Endothelial cell (in vitro differentiated cells): ENCODE measurements around the gene SPATA31A5. TPM values are rescaled to one million over a fixed set of nuclear protein-coding genes. Genes with fewer than 3 reads are reported as not detected.
"Not testable (repeated sequence)": the region's sequence is repeated elsewhere in the genome, so short reads cannot be mapped to it uniquely, and the experiment has no call there.

Source experiments
- DNase-seq: peaks from one replicate; pipeline ENCODE4 v3.0.0; 2021; ENCODE audit warnings: low spot score
- H3K27ac Mint-ChIP-seq: one replicate; pipeline ENCODE4 v1.8.0; 2021; ENCODE audit warnings: mixed read lengths, inconsistent platforms; ENCODE audit not compliant: unreplicated experiment
- H3K27me3 Mint-ChIP-seq: one replicate; pipeline ENCODE4 v1.8.0; 2021; ENCODE audit warnings: mild to moderate bottlenecking, moderate library complexity, mixed read lengths, inconsistent platforms; ENCODE audit not compliant: unreplicated experiment
- H3K36me3 Mint-ChIP-seq: one replicate; pipeline ENCODE4 v1.8.0; 2021; ENCODE audit warnings: mild to moderate bottlenecking, low read depth, mixed read lengths, inconsistent platforms; ENCODE audit not compliant: unreplicated experiment
- H3K4me1 Mint-ChIP-seq: one replicate; pipeline ENCODE4 v1.8.0; 2021; ENCODE audit warnings: mild to moderate bottlenecking, mixed read lengths, inconsistent platforms; ENCODE audit not compliant: unreplicated experiment
- H3K4me3 Mint-ChIP-seq: one replicate; pipeline ENCODE4 v1.8.0; 2021; ENCODE audit warnings: mild to moderate bottlenecking, mixed read lengths, inconsistent platforms; ENCODE audit not compliant: unreplicated experiment
- H3K9me3 Mint-ChIP-seq: one replicate; pipeline ENCODE4 v1.8.0; 2021; ENCODE audit warnings: mixed read lengths, inconsistent platforms; ENCODE audit not compliant: unreplicated experiment
- long read RNA-seq: library from polyadenylated mRNA; unstranded; transcript quantifications from one replicate; pipeline ENCODE4 v2.0.0, GENCODE V29; 2020; ENCODE audit not compliant: unreplicated experiment
- total RNA-seq: library from RNA; stranded (reverse); fragmentation: NEBNext Ultra II Directional; extraction: Animal tissue kit (Norgen Biotek cat#: 25700); gene quantifications from one replicate; pipeline ENCODE4 v1.2.1, GENCODE V29; 2021; ENCODE audit not compliant: unreplicated experiment

The SPATA31A5 gene
- not detected for total RNA-seq
- long read RNA-seq = 0 reads

DNA sequence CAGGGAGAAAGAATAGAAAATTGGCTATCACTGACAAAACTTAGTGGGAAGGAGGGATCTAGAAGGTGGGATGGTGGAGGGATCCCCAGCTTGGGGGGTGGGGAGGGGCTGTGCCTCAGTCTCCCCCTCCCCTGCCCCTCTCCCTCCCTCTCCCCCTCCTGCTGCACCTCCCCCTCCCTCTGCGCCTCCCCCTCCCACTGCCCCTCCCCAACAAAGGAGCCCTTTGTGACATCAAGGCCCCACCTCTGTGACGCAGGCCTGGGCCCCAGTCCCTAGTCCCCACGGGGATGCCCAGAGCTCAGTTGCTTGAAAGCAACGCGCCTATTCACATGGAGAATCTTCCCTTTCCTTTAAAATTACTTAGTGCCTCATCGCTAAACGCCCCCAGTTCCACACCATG is at the start of gene SPATA31A5:
Gene SPATA31A5, plus strand, starts transcription at position 301 of the 400 bp plus-strand sequence. Its CDS starts 29 bp downstream, at position 330.
- not testable (repeated sequence) for H3K9me3 Mint-ChIP-seq, H3K27me3 Mint-ChIP-seq, H3K4me3 Mint-ChIP-seq, DNase-seq, H3K27ac Mint-ChIP-seq, H3K4me1 Mint-ChIP-seq, H3K36me3 Mint-ChIP-seq

DNA sequence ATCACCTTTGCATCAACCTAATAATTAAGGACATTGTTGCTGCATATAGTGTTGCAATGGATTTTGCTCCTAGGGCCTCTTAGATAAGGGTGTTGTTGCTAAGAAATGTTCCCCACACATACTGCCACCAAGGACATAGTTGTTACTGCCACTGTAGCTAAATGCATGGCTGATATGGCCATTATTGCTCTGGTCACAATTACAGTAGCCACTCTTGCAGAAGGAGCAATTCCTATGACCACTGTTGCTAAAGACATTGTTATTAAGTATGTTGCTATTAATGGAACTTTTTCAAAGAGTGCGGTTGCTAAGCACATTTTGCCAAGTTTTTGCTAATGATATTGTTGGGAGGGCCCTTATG is 48.8 kb downstream of the SPATA31A5 start:
- H3K36me3 Mint-ChIP-seq, H3K4me3 Mint-ChIP-seq, H3K27ac Mint-ChIP-seq, H3K4me1 Mint-ChIP-seq, DNase-seq, H3K27me3 Mint-ChIP-seq, H3K9me3 Mint-ChIP-seq: not testable (repeated sequence)

GRCh38 chr9:60966382-60966781 is 52.2 kb downstream of the SPATA31A5 start:
- H3K4me1 Mint-ChIP-seq, H3K36me3 Mint-ChIP-seq, H3K27me3 Mint-ChIP-seq, DNase-seq, H3K9me3 Mint-ChIP-seq, H3K27ac Mint-ChIP-seq, H3K4me3 Mint-ChIP-seq: not testable (repeated sequence)
